Activated CD4-positive, alpha-beta T cell treated with anti-CD3 and anti-CD28 coated beads, Interleukin-10, Interleukin-2, amounts not matched to agents 100 ng/mL and 50 ng/mL, durations not matched to agents 16 hours and 8 hours (primary cell): ENCODE data around the gene ZP1.

Experiments used
- DNase-seq: peaks from one replicate; pipeline ENCODE4 v3.0.0-alpha.2; 2020

Gene ZP1

DNA sequence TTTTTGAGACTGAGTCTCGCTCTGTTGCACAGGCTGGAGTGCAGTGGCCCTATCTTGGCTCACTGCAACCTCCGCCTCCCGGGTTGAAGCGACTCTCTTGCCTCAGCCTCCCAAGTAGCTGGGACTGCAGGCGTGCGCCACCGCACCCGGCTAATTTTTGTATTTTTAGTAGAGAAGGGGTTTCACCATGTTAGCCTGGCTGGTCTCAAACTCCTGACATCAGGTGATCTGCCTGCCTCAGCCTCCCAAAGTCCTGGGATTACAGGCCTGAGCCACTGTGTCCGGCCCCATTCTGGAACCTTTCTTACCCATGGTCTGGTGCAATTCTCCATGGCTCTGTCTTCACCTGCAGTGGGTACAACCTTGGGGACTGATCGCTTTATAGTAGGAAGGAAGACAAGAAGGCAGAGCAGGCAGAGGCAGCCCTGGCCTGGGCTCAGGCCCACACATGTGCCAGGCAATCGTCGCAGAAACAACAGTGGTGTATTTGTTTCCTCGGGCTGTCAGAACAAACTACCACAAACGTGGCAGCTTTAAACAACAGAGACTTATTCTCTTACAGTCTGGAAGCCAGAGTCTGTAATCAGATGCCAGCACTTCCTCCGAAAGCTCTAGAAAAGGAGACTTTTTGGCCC lies 7.6 kb upstream of the ZP1 start:
- DNase-seq = no peak

DNA sequence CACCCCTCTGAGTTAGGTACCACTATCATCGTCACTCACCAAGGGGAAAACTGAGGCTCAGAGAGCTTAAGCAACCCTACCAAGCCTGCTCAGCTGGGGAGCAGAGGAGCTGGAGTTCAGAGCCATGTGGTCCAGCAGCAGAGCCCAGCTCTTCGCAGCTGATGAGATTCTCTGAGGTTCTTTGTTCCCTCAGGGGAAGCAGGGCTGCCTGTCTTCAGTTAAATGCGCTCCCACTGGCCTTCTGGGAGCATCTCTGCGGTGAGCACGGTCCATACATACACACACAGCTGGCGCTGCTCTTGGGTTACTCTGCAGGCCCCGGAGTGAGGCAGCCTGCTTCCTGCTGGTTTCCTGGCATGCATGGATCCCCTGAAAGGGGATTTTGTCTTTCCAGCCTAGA lies 6.4 kb upstream of the ZP1 start:
- no peak for DNase-seq

DNA sequence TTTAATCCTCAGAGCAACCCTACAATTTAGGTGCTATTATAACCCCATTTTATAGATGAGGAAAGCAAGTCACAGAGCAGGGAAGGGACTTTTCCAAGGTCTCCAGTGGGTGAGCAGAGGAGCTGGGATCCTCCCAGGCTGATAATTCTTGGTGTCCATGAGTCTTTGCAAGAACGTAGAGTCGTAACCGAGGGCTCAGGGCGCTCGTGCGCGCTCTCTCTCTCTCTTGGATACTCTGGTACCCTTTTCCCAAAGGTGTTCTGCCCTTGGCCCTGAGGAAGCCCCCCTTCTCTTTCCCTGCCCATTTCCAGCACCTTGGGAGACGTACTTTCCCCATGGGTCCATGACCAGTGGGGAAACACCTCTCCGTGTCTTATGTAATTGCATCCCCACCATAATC lies 5.2 kb upstream of the ZP1 start:
- DNase-seq = no peak

DNA sequence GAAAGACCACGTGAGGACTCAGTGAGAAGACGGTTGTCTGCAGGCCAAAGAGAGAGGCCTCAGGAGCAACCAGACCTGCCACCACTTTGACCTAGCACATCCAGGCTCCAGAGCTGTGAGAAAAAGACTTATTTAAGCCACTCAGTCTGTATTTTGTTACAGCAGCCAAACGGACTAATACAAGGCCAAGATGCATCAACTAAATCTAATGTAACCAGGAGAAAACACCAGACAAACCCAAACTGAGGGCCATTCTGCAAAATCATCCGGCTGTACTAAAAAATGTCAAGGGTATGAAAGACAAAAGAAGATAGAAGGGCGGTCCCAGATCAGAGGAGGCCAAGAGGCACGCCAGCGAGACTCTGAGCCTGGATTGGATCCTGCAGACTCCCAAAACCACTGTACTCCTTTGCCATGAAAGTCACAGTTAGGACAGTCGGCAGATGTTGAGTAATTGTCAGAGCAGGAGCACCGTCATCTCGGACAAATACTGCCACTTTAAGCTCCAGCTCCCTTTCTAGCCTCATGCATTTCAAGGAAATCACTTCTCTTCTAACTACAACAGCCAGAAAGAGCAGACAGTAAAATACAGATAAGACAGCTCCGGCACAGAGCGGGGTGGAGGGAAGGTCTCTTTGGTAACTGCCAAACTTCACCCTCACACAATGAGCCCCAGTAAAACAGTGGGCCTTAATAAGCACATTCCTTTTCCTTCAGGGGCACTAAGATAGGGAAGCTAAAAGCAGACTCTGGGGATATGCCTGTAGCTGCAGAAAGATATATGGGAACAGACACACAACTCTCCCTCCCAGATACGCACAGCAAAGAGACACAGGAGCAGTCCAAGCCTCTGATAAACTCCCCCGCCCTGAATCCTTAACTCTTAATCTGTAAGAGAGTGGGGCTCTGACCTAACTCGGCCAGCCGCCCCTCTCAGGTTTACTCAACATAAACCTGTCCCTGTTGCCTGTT lies 3.5 kb upstream of the ZP1 start:
- no peak for DNase-seq

DNA sequence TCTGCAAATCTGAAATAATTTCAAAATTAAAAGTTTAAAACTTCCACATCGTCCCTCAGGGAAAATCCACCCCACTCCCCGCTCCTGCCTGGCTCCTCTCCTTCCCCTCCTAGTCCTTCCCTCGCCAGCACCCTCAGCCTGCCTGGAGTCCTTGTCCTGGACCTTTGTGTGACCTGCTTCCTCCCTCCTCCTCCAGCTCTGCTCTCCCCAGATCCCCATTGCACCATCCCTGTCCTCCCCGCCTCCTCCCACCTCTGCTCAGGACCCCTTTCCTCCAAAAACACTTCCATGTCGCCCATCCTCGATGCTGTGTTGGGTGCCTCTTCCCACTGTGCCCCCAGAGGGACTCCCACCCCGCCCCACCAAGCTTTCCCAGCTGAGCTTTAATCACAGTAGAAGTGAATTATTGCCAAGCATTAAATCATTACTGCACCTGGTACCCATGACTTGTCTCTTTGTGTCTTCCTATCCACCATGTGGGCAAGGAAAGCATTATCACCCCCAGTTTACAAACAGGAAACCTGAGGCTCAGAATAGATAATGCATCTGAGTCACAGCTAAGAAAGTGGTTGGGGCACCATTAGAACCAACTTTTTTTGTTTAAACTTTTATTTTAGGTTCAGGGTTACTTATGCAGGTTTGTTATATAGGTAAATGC lies 2.4 kb upstream of the ZP1 start:
- DNase-seq = no peak

DNA sequence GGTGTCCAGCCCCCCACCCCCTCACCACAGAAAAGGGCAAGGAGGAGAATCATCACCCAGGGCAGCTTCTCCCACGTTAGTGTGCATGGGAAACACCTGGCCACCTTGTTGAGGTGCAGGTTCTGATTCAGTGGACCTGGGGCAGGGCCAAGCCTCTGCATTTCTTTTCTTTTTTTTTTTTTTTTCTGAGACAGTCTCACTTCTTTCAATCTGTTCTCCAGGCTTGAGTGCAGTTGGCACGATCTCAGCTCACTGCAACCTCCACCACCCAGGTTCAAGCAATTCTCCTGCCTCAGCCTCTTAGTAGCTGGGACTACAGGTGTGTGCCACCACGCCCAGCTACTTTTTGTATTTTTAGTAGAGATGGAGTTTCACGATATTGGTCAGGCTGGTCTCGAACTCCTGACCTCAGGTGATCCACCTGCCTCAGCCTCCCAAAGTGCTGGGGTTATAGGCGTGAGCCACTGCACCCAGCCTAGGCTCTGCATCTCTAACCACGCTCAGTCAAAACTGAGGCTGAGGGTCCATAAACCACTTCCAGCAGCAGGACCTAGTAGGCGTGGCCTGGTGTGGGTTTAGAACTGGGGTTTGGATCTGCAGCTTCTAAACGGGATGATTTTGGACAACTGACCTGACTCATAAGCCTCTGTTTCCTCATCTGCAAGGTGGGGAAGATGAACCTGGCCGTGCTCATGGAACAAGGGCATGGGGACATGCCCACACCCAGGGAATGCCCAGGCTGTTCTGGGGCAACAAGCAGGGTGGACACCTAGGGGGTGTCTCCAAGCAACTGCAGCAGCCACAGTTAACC lies 734 bp downstream of the ZP1 start:
- DNase-seq = no peak

DNA sequence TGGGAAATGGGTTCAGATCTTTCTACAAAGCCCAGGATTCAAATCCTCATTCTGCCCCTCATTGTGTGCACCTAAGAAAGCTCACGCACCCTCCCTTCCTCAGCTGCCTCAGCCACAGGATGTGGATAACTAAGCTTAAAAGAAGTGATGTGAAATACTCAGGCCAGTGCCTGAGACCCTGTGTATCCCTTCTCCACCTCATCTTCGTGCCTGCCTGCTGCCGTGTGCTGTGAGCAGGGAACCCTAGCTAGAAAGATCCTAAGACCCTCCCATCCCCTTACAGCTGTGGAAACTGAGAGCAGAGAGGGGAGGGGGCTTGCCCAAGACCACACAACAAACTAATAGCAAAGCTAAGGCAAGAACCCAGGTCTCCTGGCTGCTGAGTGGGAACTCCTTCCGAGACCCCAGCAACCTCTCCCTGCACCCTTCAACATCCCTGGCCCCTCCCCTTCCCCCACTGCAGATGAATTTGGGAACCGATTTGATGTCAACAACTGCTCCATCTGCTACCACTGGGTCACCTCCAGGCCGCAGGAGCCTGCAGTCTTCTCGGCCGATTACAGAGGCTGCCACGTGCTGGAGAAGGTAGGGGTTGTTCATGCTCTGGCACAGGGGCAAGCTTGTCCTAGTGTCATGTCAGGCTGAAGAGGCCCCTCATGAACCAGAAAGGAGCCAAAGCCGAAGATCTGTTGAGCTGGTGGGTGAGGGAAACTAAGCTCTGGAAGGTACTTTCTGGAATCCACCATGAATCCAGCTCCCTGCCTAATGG lies 1.5 kb downstream of the ZP1 start:
- DNase-seq = no peak

DNA sequence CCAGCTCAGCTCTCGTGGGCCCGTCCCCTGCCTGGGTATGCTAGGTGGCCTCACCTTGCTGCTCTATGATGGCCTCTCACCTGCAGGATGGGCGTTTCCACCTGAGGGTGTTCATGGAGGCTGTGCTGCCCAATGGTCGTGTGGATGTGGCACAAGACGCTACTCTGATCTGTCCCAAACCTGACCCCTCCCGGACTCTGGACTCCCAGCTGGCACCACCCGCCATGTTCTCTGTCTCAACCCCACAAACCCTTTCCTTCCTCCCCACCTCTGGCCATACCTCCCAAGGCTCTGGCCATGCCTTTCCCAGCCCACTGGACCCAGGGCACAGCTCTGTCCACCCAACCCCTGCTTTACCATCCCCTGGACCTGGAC lies 2.1 kb downstream of the ZP1 start:
- no peak for DNase-seq

DNA sequence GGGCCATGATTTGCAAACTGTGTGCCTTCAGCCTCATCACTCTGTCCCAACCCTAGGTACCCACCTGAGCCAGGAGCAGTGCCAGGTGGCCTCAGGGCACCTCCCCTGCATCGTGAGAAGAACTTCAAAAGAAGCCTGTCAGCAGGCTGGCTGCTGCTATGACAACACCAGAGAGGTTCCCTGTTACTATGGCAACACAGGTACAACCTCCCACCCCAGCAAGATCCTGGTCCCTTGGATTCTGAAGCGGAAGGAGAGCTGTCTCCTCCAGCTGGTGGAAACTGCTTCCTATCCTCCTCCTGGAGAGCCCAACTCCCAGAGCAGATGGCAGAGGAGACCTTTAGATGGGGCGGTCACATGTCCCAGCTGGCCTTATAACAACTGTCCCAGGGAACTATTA lies 2.9 kb downstream of the ZP1 start:
- DNase-seq = no peak

DNA sequence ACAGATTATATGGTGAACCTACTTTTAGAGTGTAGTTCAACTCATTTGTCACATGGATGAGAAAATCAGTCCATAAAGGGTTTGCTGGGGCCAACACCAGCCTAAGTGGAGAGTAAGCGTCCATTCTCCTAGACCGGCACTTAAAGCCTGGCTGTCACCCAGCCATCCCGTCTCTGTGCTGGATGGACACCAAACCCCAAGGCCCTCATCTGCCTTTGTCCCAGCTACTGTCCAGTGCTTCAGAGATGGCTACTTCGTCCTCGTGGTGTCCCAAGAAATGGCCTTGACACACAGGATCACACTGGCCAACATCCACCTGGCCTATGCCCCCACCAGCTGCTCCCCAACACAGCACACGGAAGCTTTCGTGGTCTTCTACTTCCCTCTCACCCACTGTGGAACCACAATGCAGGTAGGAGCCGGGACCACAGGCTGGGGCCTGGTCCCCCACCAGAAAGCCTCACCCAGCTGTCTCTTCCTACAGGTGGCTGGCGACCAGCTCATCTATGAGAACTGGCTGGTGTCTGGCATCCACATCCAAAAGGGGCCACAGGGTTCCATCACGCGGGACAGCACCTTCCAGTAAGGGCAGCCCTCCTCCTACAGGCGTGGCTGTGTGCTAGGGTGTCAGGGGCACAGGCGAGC lies 3.5 kb downstream of the ZP1 start:
- DNase-seq = no peak

DNA sequence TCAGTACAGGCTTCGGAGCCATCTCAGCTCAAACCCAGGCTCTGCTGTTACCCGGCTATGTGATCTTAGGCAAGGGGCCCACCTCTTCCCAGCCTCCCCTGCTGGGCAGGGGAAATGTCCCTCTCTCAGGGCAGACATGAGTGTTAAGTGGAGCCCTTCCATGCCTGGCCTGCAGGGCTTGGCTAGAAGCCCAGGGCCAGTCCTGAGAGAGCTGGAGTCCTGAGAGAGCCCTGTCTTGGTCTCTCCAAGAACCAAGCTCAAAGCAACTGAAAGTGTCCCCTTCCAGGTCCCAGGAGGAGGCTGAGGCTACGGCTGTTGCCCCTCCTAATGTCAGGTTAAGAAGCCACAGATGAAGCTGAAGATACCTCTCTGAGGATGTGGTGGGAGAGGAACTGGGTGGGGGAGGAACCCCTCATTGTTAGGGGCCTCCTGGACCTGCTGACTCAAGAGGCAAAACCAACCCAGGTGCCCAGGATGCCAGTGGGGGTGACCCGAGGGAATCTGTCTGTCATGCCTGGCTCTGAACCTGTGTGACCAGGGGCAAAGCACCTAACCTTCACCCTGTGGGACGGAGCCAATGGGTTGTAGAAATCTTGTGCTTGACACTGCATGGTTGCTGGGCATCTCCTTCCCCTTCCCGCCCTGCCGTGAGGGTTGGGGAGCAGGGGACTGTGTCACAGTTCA lies 4.2 kb downstream of the ZP1 start:
- DNase-seq = no peak

DNA sequence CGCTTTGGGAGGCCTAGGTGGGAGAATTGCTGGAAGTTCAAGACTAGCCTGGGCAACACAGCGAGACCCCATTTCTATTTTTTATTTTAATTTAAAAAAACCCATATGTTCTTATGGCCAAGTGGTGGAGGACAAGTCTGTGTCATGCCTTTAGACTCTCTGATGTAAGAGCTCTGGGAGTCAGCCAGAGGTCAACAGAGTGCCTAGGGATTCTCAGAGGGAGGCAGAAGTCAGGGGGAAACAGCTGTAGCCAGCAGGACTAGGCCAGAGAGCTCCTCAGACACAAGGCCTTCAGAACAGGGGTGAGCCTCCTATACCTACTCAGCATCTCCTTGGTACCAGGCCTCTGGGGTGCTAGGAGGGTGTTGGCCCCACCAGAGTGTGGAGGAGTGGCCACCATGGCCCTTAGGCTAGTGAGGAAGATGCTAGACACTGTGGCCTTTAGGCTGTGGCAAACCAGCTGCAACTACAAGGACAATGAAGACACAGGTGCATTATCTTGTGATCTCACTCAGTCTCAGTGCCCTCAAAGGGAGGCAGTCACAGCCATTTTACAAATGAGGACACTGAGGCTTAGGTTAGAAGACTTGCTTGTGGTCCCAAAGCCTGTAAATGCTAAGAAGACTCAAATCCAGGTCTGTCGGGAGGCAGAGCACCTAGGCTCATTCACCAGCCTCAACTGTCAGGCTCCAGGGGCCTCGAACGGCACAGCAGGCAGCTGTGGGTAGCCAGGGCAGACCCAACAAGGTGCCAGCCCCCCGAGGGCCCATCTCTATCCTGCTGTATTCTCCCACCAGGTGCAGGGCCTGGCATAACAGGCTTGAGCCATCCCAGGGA lies 5.0 kb downstream of the ZP1 start:
- no peak for DNase-seq

DNA sequence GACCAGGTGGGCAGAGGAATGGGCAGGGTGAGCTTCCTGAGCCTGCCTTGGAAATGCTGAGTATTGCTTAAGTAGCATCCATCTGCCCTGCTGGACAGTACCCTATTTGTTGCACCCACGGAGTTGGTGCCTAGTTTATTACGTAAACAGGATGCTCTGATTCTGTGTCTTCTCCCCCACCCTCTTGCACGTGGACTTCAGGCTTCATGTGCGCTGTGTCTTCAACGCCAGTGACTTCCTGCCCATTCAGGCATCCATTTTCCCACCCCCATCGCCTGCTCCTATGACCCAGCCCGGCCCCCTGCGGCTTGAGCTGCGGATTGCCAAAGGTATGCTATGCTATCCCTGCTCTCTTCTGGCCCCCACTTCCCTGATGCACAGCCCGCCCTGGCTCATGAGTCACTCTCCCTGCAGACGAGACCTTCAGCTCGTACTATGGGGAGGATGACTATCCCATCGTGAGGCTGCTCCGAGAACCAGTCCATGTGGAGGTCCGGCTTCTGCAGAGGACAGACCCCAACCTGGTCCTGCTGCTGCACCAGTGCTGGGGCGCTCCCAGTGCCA lies 5.7 kb downstream of the ZP1 start:
- no peak for DNase-seq

DNA sequence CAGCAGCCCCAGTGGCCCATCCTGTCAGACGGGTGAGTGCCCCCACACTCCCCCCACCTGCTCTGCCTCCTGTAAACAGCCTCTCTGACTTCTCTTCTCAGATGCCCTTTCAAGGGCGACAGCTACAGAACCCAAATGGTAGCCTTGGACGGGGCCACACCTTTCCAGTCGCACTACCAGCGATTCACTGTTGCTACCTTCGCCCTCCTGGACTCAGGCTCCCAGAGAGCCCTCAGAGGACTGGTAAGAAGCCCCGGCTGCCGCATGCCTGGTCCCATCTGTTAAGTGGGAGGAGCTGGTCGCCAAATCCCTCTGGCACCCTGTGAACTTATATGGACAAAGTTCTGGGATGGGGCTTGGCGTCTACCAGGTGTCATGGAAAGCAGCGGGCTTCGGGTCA lies 6.2 kb downstream of the ZP1 start:
- DNase-seq = no peak

DNA sequence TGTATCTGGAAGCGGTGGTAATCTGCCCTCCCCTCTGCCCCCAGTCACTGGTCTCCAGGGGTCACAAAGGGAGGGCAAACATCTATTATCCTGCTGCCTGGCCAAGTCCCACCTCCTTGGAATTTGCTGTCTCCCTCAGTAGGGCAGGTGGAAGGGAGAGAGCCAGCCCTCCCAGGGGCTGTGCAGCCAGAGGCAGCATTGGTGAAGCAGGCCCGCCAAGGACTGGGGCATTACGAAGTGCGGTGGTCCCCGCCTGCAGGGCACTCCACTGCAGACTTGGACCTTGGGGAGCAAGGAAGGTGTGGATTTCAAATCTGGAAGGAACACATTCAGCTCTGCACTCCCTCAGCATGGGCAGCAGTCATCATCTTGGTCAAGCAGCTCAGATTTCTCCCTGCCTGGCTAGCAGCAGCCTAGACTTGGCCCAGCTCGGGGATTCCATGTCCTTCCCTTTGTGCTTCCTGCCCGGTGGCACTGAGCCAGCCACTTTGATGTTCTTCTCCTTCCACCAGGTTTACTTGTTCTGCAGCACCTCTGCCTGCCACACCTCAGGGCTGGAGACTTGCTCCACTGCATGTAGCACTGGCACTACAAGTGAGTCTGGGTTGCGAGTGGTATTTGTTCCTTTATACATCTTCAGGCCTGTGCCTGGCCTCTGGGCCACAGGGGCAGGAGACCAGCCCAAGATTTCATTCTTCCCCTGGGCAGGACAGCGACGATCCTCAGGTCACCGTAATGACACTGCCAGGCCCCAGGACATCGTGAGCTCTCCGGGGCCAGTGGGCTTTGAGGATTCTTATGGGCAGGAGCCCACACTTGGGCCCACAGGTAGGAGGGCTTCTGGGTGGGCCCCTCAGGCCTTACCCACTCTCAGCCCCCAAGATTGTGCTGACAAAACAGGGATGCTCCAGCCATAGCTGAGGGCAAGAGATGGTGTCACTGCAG lies 7.4 kb downstream of the ZP1 start:
- DNase-seq = no peak

DNA sequence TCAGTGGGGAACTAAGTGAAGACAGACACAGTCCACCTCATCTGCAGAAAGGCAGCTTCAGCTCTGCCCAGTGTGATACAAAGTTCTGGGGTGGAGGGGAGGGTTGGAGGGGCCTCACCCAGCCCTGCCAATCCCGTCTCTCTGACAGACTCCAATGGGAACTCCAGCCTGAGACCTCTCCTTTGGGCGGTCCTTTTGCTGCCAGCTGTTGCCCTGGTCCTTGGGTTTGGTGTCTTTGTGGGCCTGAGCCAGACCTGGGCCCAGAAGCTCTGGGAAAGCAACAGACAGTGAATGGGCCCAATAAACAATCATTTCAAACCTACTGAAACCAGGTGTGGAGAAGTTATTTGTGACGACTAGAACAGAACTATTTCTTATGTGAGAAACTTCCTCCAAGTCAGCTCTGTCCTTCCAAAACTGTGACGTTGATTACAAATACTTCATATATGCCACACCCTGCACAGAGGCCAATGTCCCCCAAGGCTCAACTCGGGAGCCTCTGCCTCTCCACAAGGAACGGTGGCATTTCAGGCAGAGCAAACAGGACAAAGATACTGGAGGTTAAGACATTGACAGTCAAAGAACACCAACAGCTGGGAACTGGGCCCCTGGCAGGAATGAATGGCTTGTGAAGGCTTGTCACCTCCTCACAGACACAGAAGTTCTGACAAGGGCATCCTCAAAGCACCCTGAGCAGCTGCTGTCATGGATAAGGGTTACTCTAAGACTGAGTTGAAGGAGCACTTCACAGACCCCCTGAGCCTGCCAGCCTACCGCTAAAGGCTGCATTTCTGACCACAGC lies 8.2 kb downstream of the ZP1 start:
- no peak for DNase-seq

DNA sequence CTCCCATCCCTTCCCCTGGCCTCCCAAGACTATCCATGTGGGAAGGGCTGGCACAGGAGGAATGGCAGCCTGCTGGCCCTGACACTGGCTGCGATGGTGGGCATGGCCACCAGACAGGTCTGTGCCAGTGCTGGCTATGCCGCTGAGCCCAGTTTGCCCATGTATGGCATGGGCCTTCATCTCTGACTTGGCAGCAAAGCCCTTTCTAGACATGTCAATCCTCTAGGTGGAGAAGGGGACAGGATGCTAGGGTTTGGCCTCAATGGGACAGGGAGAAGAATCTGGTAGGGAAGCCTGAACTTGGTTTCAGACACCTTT lies 8.8 kb downstream of the ZP1 start:
- no peak for DNase-seq
